ENCODE measurements around the gene SYNJ2. TPM values are rescaled to one million over a fixed set of nuclear protein-coding genes. Genes with fewer than 3 reads are reported as not detected.

The SYNJ2 gene
- total RNA-seq, 4 donors from 2014 or later: 2.2 to 7.9 (median 3.1) TPM

GRCh38 chr6:158083455-158084325, 102.0 kb downstream of the SYNJ2 start:
- no peak for TF ChIP-seq CTCF (IDR thresholded peaks at IDR 0.05; ENCODE audit: low read depth)

GRCh38 chr6:158085261-158086053, 103.8 kb downstream of the SYNJ2 start:
- no peak for TF ChIP-seq CTCF (IDR thresholded peaks at IDR 0.05; ENCODE audit: low read depth)

- TF ChIP-seq CTCF (IDR thresholded peaks at IDR 0.05; ENCODE audit: low read depth): no peak
Measured at GRCh38 chr6:158086054-158086503, 104.4 kb downstream of the SYNJ2 start.

GRCh38 chr6:158086504-158087223, 105.0 kb downstream of the SYNJ2 start:
- TF ChIP-seq CTCF (IDR thresholded peaks at IDR 0.05; ENCODE audit: low read depth): no peak

GRCh38 chr6:158087224-158087867, 105.7 kb downstream of the SYNJ2 start:
- no peak for TF ChIP-seq CTCF (IDR thresholded peaks at IDR 0.05; ENCODE audit: low read depth)

GRCh38 chr6:158092806-158093205, 111.1 kb downstream of the SYNJ2 start:
- no peak for TF ChIP-seq CTCF (IDR thresholded peaks at IDR 0.05; ENCODE audit: low read depth)
